Body of pancreas (tissue), 4 donors: ENCODE data around the gene SNTG2.

Source experiments
- CTCF ChIP-seq, 7 experiments: fragments of 450-650 bp in 4 of 7; fragments of 200-600 bp in 3 of 7; sonication (generic) in 3 of 7; IDR thresholded peaks; one replicate each; pipeline ENCODE4 v1.5.1; 2016 to 2019; ENCODE audit warnings: antibody characterized with exemption in 7 of 7
- POLR2A ChIP-seq, 3 donors: fragments of 450-650 bp; IDR thresholded peaks; one replicate each; pipeline ENCODE4 v1.6.1; 2016; ENCODE audit warnings: antibody characterized with exemption in 3 of 3, mild to moderate bottlenecking in 2 of 3

- TF ChIP-seq CTCF (IDR thresholded peaks at IDR 0.05), result no peak
- no peak for TF ChIP-seq POLR2A (IDR thresholded peaks at IDR 0.05)
Observed at GRCh38 chr2:1367601-1368000, 417.0 kb downstream of the SNTG2 start.
